Fibroblast of lung (primary cell): ENCODE results near the gene CLIC5.

ENCODE experiments used
- EZH2 ChIP-seq: IDR thresholded peaks from 2 replicates; pipeline ENCODE4 v1.5.1; 2012; ENCODE audit warnings: low read length, control low read depth, mild to moderate bottlenecking; ENCODE audit errors: missing control alignments
- TF ChIP-seq, protein P1 (sequence below), 2 donors: IDR thresholded peaks in 1 of 2; conservative IDR thresholded peaks in 1 of 2; 1 replicate in 1 of 2; 2 replicates in 1 of 2; pipeline ENCODE4 v1.5.1; 2011 to 2012; ENCODE audit warnings: low read length in 2 of 2, control low read depth in 1 of 2, inconsistent platforms in 1 of 2, low read depth in 1 of 2, mild to moderate bottlenecking in 1 of 2

DNA sequence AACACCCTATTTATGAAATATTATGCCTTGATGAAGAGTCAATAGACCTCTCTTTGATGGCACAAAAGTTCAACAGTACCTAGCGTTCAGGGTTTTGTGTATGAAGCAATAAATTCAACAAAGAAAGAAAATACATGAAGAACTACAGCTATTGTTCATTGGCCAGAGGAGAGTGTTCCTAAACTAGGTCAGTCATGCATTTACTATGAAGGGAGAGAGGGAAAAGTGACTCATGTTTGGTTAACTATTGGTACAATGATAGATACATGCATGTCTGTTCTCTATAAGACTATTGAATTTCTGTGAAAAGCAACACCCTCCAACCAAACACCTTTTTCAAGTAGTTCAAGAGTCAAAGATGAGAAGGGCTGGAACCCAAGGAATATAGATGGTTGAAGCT lies 50.7 kb downstream of the CLIC5 start:
- TF ChIP-seq, protein P1, sequence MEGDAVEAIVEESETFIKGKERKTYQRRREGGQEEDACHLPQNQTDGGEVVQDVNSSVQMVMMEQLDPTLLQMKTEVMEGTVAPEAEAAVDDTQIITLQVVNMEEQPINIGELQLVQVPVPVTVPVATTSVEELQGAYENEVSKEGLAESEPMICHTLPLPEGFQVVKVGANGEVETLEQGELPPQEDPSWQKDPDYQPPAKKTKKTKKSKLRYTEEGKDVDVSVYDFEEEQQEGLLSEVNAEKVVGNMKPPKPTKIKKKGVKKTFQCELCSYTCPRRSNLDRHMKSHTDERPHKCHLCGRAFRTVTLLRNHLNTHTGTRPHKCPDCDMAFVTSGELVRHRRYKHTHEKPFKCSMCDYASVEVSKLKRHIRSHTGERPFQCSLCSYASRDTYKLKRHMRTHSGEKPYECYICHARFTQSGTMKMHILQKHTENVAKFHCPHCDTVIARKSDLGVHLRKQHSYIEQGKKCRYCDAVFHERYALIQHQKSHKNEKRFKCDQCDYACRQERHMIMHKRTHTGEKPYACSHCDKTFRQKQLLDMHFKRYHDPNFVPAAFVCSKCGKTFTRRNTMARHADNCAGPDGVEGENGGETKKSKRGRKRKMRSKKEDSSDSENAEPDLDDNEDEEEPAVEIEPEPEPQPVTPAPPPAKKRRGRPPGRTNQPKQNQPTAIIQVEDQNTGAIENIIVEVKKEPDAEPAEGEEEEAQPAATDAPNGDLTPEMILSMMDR (conservative IDR thresholded peaks at IDR 0.05 in 1 of 2, IDR thresholded peaks at IDR 0.05 in 1 of 2; ENCODE audit: low read depth in 1 of 2, low read length in 2 of 2): no peak
- TF ChIP-seq EZH2: no peak
